ENCODE data around the gene MAN2C1. TPM values are rescaled to one million over a fixed set of nuclear protein-coding genes. Genes with fewer than 3 reads are reported as not detected.

MAN2C1 gene
- total and polyA plus RNA-seq, 2 donors (not counting 1 experiment from before 2014, with no cell fraction given): 186 to 229 TPM

DNA sequence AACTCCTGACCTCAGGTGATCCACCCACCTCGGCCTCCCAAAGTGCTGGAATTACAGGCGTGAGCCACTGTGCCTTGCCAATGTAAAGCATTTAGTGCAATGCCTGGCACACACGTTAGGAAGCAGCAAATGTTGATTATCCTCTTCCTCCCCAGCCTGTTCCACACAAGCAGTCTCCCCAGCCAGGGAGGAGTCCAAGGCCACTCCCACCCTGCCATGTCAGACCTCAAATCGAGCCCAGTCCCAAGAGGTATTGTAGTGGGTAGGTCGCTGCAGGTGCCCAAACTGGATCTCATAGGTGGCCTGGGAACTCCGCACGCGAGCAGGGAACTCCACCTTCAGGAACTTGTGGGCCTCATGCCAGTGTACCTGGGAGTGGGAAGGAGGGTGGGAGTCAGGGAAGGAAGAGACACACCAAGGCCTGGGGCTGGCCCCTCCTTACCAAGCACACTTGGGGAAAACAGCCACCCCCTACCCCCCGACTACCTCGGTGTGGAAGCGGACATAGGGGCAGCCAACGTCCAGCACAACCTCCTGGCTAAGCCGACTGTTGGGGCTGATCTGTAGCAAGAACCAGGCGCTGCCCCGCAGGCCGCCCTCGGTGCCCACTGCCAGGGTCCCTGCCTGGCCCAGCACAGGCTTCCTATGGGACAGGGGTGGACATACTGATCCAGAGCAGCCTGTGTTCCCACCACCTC is 10.3 kb downstream of the MAN2C1 start:
- intact Hi-C loops (cut with micrococcal nuclease): no loop called here
- H3K36me3 ChIP-seq (replicated peaks in 1 of 2; ENCODE audit: control extremely low read depth in 1 of 2, control insufficient read depth in 1 of 2, extremely low read depth in 1 of 2, insufficient read depth in 2 of 2, low read length in 1 of 2): peaks cover 0 to 42% of the 10 kb centered on the region in 2 experiments
- no peaks in the 10 kb centered on the region for H4K20me1 ChIP-seq (ENCODE audit: control insufficient read depth, insufficient read depth, low read length, poor library complexity, severe bottlenecking)
- no peak for TF ChIP-seq EZH2 (IDR thresholded peaks at IDR 0.05; ENCODE audit: borderline replicate concordance, insufficient read depth, low read depth, low read length, poor library complexity, severe bottlenecking)
- TF ChIP-seq, protein P1, sequence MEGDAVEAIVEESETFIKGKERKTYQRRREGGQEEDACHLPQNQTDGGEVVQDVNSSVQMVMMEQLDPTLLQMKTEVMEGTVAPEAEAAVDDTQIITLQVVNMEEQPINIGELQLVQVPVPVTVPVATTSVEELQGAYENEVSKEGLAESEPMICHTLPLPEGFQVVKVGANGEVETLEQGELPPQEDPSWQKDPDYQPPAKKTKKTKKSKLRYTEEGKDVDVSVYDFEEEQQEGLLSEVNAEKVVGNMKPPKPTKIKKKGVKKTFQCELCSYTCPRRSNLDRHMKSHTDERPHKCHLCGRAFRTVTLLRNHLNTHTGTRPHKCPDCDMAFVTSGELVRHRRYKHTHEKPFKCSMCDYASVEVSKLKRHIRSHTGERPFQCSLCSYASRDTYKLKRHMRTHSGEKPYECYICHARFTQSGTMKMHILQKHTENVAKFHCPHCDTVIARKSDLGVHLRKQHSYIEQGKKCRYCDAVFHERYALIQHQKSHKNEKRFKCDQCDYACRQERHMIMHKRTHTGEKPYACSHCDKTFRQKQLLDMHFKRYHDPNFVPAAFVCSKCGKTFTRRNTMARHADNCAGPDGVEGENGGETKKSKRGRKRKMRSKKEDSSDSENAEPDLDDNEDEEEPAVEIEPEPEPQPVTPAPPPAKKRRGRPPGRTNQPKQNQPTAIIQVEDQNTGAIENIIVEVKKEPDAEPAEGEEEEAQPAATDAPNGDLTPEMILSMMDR (IDR thresholded peaks at IDR 0.05): no peak
- no peak overlapping the region for H3K9ac ChIP-seq (ENCODE audit: low read length)
- no peak overlapping the region for H3K4me3 Mint-ChIP-seq
- no peak overlapping the region for H2AFZ ChIP-seq (ENCODE audit: insufficient read depth, low read depth, low read length, poor library complexity, severe bottlenecking)
- 92% methylated on average over 17 of the region's 17 CpGs for WGBS (ENCODE audit: insufficient coverage)
- ChIA-PET POLR2A (no interaction called here), CTCF (interaction anchor here (1.1 kb wide), 1 partner anchor 151 kb away, joined by 3 read pairs; no protein-coding TSS in a partner anchor)
- ATAC-seq (ENCODE audit: low read depth): no peak
- no peak for DNase-seq
- no peak overlapping the region for H3K4me2 ChIP-seq (replicated peaks; ENCODE audit: low read depth, low read length, poor library complexity, severe bottlenecking)
- no peak overlapping the region for H3K4me3 ChIP-seq (ENCODE audit: control extremely low read depth in 1 of 5, extremely low read depth in 1 of 5, insufficient read depth in 1 of 5, low read depth in 2 of 5, low read length in 4 of 5)
- H3K4me1 ChIP-seq (ENCODE audit: control insufficient read depth in 2 of 2, insufficient read depth in 2 of 2, low read length in 2 of 2): no peaks in the 10 kb centered on the region
- H3K27ac Mint-ChIP-seq: no peak overlapping the region
- H3K4me1 Mint-ChIP-seq: no peaks in the 10 kb centered on the region
- H3K79me2 ChIP-seq (ENCODE audit: control insufficient read depth, insufficient read depth, low read length): no peaks in the 10 kb centered on the region
- H3K27ac ChIP-seq (ENCODE audit: low read length in 2 of 2): no peak overlapping the region
- no peaks in the 10 kb centered on the region for H3K27me3 ChIP-seq (replicated peaks in 1 of 4; ENCODE audit: control extremely low read depth in 1 of 4, control insufficient read depth in 3 of 4, insufficient read depth in 4 of 4, low read length in 3 of 4)
- H3K27me3 Mint-ChIP-seq: no peaks in the 10 kb centered on the region
- no peaks in the 10 kb centered on the region for H3K9me3 Mint-ChIP-seq (ENCODE audit: insufficient read depth)
- H3K9me3 ChIP-seq (ENCODE audit: control extremely low read depth in 1 of 3, control insufficient read depth in 2 of 3, insufficient read depth in 1 of 3, low read length in 2 of 3): peaks cover 0 to 5% (median 0%) of the 10 kb centered on the region in 3 donors

DNA sequence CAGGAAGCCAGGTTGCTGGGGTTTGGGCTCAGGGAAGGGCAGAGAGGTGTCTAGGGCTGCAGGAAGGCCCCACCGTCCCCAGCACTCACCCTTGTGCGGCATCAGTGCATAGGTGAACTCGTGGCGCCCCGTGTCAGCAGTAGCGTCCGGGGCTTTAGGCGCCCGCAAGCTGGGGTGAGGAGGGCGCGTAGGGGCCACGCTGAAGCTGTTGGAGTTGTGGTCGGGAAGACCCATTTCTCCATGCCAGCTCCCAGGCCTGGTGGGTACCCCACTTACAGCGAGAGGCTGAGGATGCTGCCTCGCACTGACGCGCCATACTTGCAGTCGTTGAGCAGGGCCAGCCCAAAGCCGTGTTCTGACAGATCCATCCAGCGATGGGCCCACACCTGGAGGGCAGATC is 11.9 kb downstream of the MAN2C1 start:
- WGBS (ENCODE audit: insufficient coverage): 99% methylated on average over 20 of the region's 20 CpGs
- no peak overlapping the region for H3K4me3 ChIP-seq (ENCODE audit: control extremely low read depth in 1 of 5, extremely low read depth in 1 of 5, insufficient read depth in 1 of 5, low read depth in 2 of 5, low read length in 4 of 5)
- no peak overlapping the region for H3K9ac ChIP-seq (ENCODE audit: low read length)
- no peaks in the 10 kb centered on the region for H3K79me2 ChIP-seq (ENCODE audit: control insufficient read depth, insufficient read depth, low read length)
- H3K4me3 Mint-ChIP-seq: no peak overlapping the region
- H3K4me2 ChIP-seq (replicated peaks; ENCODE audit: low read depth, low read length, poor library complexity, severe bottlenecking): no peak overlapping the region
- H3K9me3 Mint-ChIP-seq (ENCODE audit: insufficient read depth): no peaks in the 10 kb centered on the region
- DNase-seq: peak; percentile 54
- no peaks in the 10 kb centered on the region for H4K20me1 ChIP-seq (ENCODE audit: control insufficient read depth, insufficient read depth, low read length, poor library complexity, severe bottlenecking)
- no peak overlapping the region for H2AFZ ChIP-seq (ENCODE audit: insufficient read depth, low read depth, low read length, poor library complexity, severe bottlenecking)
- H3K27ac Mint-ChIP-seq: no peak overlapping the region
- peaks cover 0 to 15% (median 0%) of the 10 kb centered on the region in 3 donors for H3K9me3 ChIP-seq (ENCODE audit: control extremely low read depth in 1 of 3, control insufficient read depth in 2 of 3, insufficient read depth in 1 of 3, low read length in 2 of 3)
- intact Hi-C loops (cut with micrococcal nuclease): no loop called here
- TF ChIP-seq, protein P1 (IDR thresholded peaks at IDR 0.05): no peak
- TF ChIP-seq EZH2 (IDR thresholded peaks at IDR 0.05; ENCODE audit: borderline replicate concordance, insufficient read depth, low read depth, low read length, poor library complexity, severe bottlenecking): no peak
- no peak for ATAC-seq (ENCODE audit: low read depth)
- CTCF ChIA-PET: interaction anchor here (0.6 to 1.2 kb wide), 2 partner anchors 12 to 329 kb away, joined by 3 to 4 read pairs; partner anchors contain the start of gene MAN2C1
- H3K27me3 Mint-ChIP-seq: no peaks in the 10 kb centered on the region
- H3K4me1 Mint-ChIP-seq: no peaks in the 10 kb centered on the region
- no peaks in the 10 kb centered on the region for H3K27me3 ChIP-seq (replicated peaks in 1 of 4; ENCODE audit: control extremely low read depth in 1 of 4, control insufficient read depth in 3 of 4, insufficient read depth in 4 of 4, low read length in 3 of 4)
- H3K36me3 ChIP-seq (replicated peaks in 1 of 2; ENCODE audit: control extremely low read depth in 1 of 2, control insufficient read depth in 1 of 2, extremely low read depth in 1 of 2, insufficient read depth in 2 of 2, low read length in 1 of 2): peaks cover 0 to 35% of the 10 kb centered on the region in 2 experiments
- no peaks in the 10 kb centered on the region for H3K4me1 ChIP-seq (ENCODE audit: control insufficient read depth in 2 of 2, insufficient read depth in 2 of 2, low read length in 2 of 2)
- POLR2A ChIA-PET: no interaction called here
- no peak overlapping the region for H3K27ac ChIP-seq (ENCODE audit: low read length in 2 of 2)

Measured in B cell (primary cell).